DOHH2 (cell line): Measurements from ENCODE around the gene PEPD.

Source experiments
- EZH2phosphoT487 ChIP-seq: fragments of 200-600 bp; sonication (generic); IDR thresholded peaks from 2 replicates; pipeline ENCODE4 v1.6.1; 2017; ENCODE audit warnings: borderline replicate concordance, mild to moderate bottlenecking, antibody characterized with exemption, low read length, moderate library complexity, mixed read lengths
- TF ChIP-seq, protein P1 (sequence below): fragments of 200-600 bp; sonication (generic); IDR thresholded peaks from one replicate; pipeline ENCODE4 v1.5.1; 2014; ENCODE audit warnings: antibody characterized with exemption, mild to moderate bottlenecking, low read depth, low read length; ENCODE audit not compliant: poor library complexity, severe bottlenecking

DNA sequence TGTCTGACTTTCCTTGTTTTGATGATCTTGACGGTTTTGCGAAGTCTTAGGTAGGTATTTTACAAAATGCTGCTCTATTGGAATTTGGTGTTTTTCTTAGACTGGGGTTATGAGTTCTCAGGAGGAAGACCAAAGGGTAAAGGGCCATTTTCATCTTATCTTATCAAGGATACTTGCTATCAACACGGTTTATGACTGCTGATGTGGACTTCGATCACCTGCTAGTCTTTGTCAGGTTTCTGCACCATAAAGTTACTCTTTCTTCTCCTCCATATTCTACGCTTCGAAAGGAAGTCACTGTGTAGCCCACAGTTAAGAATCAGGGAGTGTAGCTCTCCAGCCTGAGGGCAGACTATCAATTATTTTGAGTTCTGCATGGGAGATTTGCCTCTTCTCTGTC is 155.5 kb downstream of the PEPD start:
- TF ChIP-seq, protein P1, sequence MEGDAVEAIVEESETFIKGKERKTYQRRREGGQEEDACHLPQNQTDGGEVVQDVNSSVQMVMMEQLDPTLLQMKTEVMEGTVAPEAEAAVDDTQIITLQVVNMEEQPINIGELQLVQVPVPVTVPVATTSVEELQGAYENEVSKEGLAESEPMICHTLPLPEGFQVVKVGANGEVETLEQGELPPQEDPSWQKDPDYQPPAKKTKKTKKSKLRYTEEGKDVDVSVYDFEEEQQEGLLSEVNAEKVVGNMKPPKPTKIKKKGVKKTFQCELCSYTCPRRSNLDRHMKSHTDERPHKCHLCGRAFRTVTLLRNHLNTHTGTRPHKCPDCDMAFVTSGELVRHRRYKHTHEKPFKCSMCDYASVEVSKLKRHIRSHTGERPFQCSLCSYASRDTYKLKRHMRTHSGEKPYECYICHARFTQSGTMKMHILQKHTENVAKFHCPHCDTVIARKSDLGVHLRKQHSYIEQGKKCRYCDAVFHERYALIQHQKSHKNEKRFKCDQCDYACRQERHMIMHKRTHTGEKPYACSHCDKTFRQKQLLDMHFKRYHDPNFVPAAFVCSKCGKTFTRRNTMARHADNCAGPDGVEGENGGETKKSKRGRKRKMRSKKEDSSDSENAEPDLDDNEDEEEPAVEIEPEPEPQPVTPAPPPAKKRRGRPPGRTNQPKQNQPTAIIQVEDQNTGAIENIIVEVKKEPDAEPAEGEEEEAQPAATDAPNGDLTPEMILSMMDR = no peak
- TF ChIP-seq EZH2phosphoT487 = no peak
